ENCODE data around the gene RESP18. TPM values are rescaled to one million over a fixed set of nuclear protein-coding genes. Genes with fewer than 3 reads are reported as not detected.

RESP18 gene
- total and polyA plus RNA-seq, 2 of the 4 experiments (the other 2 are of a cell fraction): not detected

GRCh38 chr2:219334076-219334475 lies 1.5 kb upstream of the RESP18 start:
- CTCF ChIA-PET: interaction anchor here (0.6 kb wide), 1 partner anchor 33 kb away, joined by 4 read pairs; no protein-coding TSS in a partner anchor
- no TSS peak for BruUV-seq (replicated peaks)
- in situ Hi-C loops (cut with MboI; ENCODE audit: low sequenced_read_pairs): no loop called here

More at GRCh38 chr2:219334076-219334475, 1.5 kb upstream of the RESP18 start:
- Histone ChIP-seq H3K4me2 (ENCODE audit: low read depth, low read length) (no peak overlapping the region), H3K27me3 (ENCODE audit: control insufficient read depth, insufficient read depth, low read length) (peaks cover 44% of the 10 kb centered on the region), H2BK5ac (ENCODE audit: low read depth, low read length, poor library complexity, severe bottlenecking) (no peak overlapping the region), H3K18ac (ENCODE audit: low read depth, low read length) (no peak overlapping the region), H3K79me1 (ENCODE audit: low read depth in 1 of 2, low read length in 2 of 2) (no peaks in the 10 kb centered on the region), H2AFZ (replicated peaks; ENCODE audit: low read length, poor library complexity) (no peak overlapping the region), H4K91ac (ENCODE audit: insufficient read depth, low read depth, low read length) (no peak overlapping the region), H3K23ac (ENCODE audit: low read depth, low read length) (no peak overlapping the region), H2AK5ac (ENCODE audit: low read depth, low read length) (no peak overlapping the region), H3K4me1 (ENCODE audit: control insufficient read depth, insufficient read depth, low read length) (no peaks in the 10 kb centered on the region), H3K36me3 (ENCODE audit: control insufficient read depth, insufficient read depth, low read length) (no peaks in the 10 kb centered on the region), H3K27ac (ENCODE audit: insufficient read depth, low read length) (no peak overlapping the region), H3K4me3 (ENCODE audit: insufficient read depth, low read depth, low read length) (no peak overlapping the region), H2BK20ac (ENCODE audit: low read depth, low read length) (no peak overlapping the region), H2AK9ac (replicated peaks; ENCODE audit: low read depth, low read length, poor library complexity) (no peak overlapping the region), H4K5ac (ENCODE audit: low read depth, low read length) (no peak overlapping the region), H3K9ac (ENCODE audit: low read depth, low read length) (no peak overlapping the region), H3K56ac (ENCODE audit: extremely low read depth, insufficient read depth, low read length) (no peak overlapping the region), H3K9me1 (ENCODE audit: insufficient read depth, low read length) (no peaks in the 10 kb centered on the region), H3K4ac (ENCODE audit: low read depth, low read length) (no peak overlapping the region), H2BK15ac (ENCODE audit: low read depth, low read length) (no peak overlapping the region), H2BK120ac (ENCODE audit: low read depth, low read length) (no peak overlapping the region), H4K8ac (ENCODE audit: low read depth in 2 of 2, low read length in 2 of 2) (no peak overlapping the region), H4K20me1 (ENCODE audit: insufficient read depth, low read length) (no peaks in the 10 kb centered on the region), H3K9me3 (ENCODE audit: control insufficient read depth, insufficient read depth, low read length) (peaks cover 6% of the 10 kb centered on the region), H3K14ac (replicated peaks; ENCODE audit: low read depth, low read length) (no peak overlapping the region)
- no peak for TF ChIP-seq MXI1 (IDR thresholded peaks at IDR 0.05; ENCODE audit: borderline replicate concordance, low read depth, low read length)
- no peak for TF ChIP-seq MAFK (IDR thresholded peaks at IDR 0.05; ENCODE audit: low read depth, low read length)
- TF ChIP-seq ELK1 (IDR thresholded peaks at IDR 0.05; ENCODE audit: borderline replicate concordance, low read depth, low read length): no peak
- no peak for TF ChIP-seq RFX5 (IDR thresholded peaks at IDR 0.05; ENCODE audit: low read depth, low read length)
- no peak for TF ChIP-seq POLR2A (IDR thresholded peaks at IDR 0.05; ENCODE audit: low read depth, low read length)
- TF ChIP-seq USF2 (IDR thresholded peaks at IDR 0.05; ENCODE audit: low read depth, low read length): no peak
- TF ChIP-seq BHLHE40 (IDR thresholded peaks at IDR 0.05; ENCODE audit: low read depth, low read length): no peak
- TF ChIP-seq CHD1 (IDR thresholded peaks at IDR 0.05; ENCODE audit: low read depth, low read length): no peak
- TF ChIP-seq RCOR1 (IDR thresholded peaks at IDR 0.05; ENCODE audit: insufficient replicate concordance, low read length): no peak
- no peak for TF ChIP-seq CEBPB (IDR thresholded peaks at IDR 0.05; ENCODE audit: low read depth, low read length)
- TF ChIP-seq MAZ (IDR thresholded peaks at IDR 0.05; ENCODE audit: borderline replicate concordance, low read depth, low read length): no peak
- TF ChIP-seq NFE2L2 (IDR thresholded peaks at IDR 0.05; ENCODE audit: low read depth, low read length): no peak
- no peak for TF ChIP-seq CTCF (conservative IDR thresholded peaks at IDR 0.05; ENCODE audit: low read depth, low read length)
- no peak for TF ChIP-seq RAD21 (IDR thresholded peaks at IDR 0.05; ENCODE audit: low read length)
- TF ChIP-seq SMC3 (IDR thresholded peaks at IDR 0.05; ENCODE audit: low read depth, low read length): no peak
- no peak for TF ChIP-seq FOS (IDR thresholded peaks at IDR 0.05; ENCODE audit: low read depth, low read length)
- ATAC-seq (ENCODE audit: low read depth) (no peak), DNase-seq (no peak)
- POLR2A ChIA-PET (ENCODE audit: unreplicated experiment): no interaction called here
- intact Hi-C loops (cut with micrococcal nuclease) (no loop called here), dilution Hi-C loops (cut with HindIII; ENCODE audit: low sequenced_read_pairs, unreplicated experiment) (no loop called here)
- no CpG with 5 or more reads among the region's 2 CpGs for WGBS, 2 experiments (ENCODE audit: extremely low coverage in 2 of 2, insufficient read length in 1 of 2)

All from IMR-90 (cell line).